HCT116 (cell line): ENCODE measurements around the gene MAGEF1. TPM values are rescaled to one million over a fixed set of nuclear protein-coding genes. Genes with fewer than 3 reads are reported as not detected.

Source experiments
- ATAC-seq: fragments of 200-7000 bp; cut with Tn5 transposase; 2 replicates; pipeline ENCODE4 v1.9.1; 2020; ENCODE audit warnings: mild to moderate bottlenecking, moderate library complexity
- BruUV-seq: library from RNA; stranded (reverse); fragments of 400-500 nt; replicated peaks from 2 replicates; lab custom pipeline; 2021; lab: Mats Ljungman, UMichigan
- CTCF ChIA-PET: fragments of 300-600 bp; sonication (Branson Sonifier 250); formaldehyde crosslinking; loops from one replicate; lab custom pipeline; 2021; ENCODE audit warnings: antibody characterized with exemption; lab: Charles Lee
- POLR2A ChIA-PET: fragments of 300-600, 350-600 bp; sonication (Branson Sonifier 250); formaldehyde crosslinking; loops from one replicate; lab custom pipeline; 2021; ENCODE audit warnings: antibody characterized with exemption; lab: Charles Lee
- RAD21 ChIA-PET, 2 experiments: fragments of 300-600 bp; sonication (Branson Sonifier 250); formaldehyde crosslinking; loops; one replicate each; lab custom pipeline; 2023; ENCODE audit warnings: low total read pairs in 2 of 2; ENCODE audit not compliant: uncharacterized antibody in 2 of 2, unreplicated experiment in 2 of 2, low non-redundant PET in 1 of 2; lab: Charles Lee
- DNase-seq: peaks from one replicate; pipeline ENCODE4 v3.0.0-alpha.2; 2010; ENCODE audit warnings: low read depth, low spot score
- H2AFZ ChIP-seq: fragments of 200-600 bp; shearing (Covaris generic), sonication (generic); 2 replicates; pipeline ENCODE4 v1.6.1; 2017; ENCODE audit warnings: low read depth, mixed run types, mixed read lengths, antibody characterized with exemption, low read length; ENCODE audit not compliant: poor library complexity, severe bottlenecking
- H3K27ac ChIP-seq: 2 replicates; pipeline ENCODE4 v1.5.1; 2012; ENCODE audit warnings: low read depth, low read length
- H3K27me3 ChIP-seq: fragments of 200-600 bp; sonication (generic); 2 replicates; pipeline ENCODE4 v1.6.1; 2016; ENCODE audit warnings: mixed run types, low read length, mixed read lengths; ENCODE audit not compliant: insufficient read depth
- H3K36me3 ChIP-seq, 2 experiments: fragments of 200-500 bp in 1 of 2; fragments of 200-600 bp in 1 of 2; sonication (Bioruptor generic) in 1 of 2; sonication (generic) in 1 of 2; 2 replicates each; pipeline versions ENCODE4 v1.5.1 to v1.6.1; 2014 to 2016; ENCODE audit warnings: low read length in 2 of 2, inconsistent platforms in 1 of 2, mixed read lengths in 1 of 2, mixed run types in 1 of 2; ENCODE audit not compliant: insufficient read depth in 2 of 2, control insufficient read depth in 1 of 2
- H3K4me1 ChIP-seq, 2 experiments: fragments of 200-600 bp in 1 of 2; sonication (generic) in 1 of 2; 2 replicates each; pipeline versions ENCODE4 v1.5.1 to v1.6.1; 2012 to 2017; ENCODE audit warnings: low read length in 2 of 2, inconsistent platforms in 1 of 2, mild to moderate bottlenecking in 1 of 2, mixed read lengths in 1 of 2, mixed run types in 1 of 2, moderate library complexity in 1 of 2; ENCODE audit not compliant: insufficient read depth in 2 of 2, control insufficient read depth in 1 of 2
- H3K4me2 ChIP-seq: fragments of 200-600 bp; sonication (generic); 2 replicates; pipeline ENCODE4 v1.6.1; 2017; ENCODE audit warnings: mixed run types, low read length, mixed read lengths
- H3K4me3 ChIP-seq, 2 experiments: fragments of 200-600 bp in 1 of 2; sonication (generic) in 1 of 2; replicated peaks in 1 of 2; 2 replicates each; pipeline ENCODE4 v1.5.1; 2011 to 2016; ENCODE audit warnings: low read length in 2 of 2, control low read depth in 1 of 2, low read depth in 1 of 2, mild to moderate bottlenecking in 1 of 2, mixed read lengths in 1 of 2, mixed run types in 1 of 2
- H3K79me2 ChIP-seq: fragments of 200-600 bp; sonication (generic); 2 replicates; pipeline ENCODE4 v1.6.1; 2017; ENCODE audit warnings: mild to moderate bottlenecking, mixed run types, low read length, moderate library complexity, mixed read lengths; ENCODE audit not compliant: insufficient read depth
- H3K9ac ChIP-seq: fragments of 200-600 bp; sonication (generic); 2 replicates; pipeline ENCODE4 v1.6.1; 2016; ENCODE audit warnings: low read length, mixed read lengths
- H3K9me2 ChIP-seq: fragments of 200-600 bp; sonication (generic), shearing (Covaris generic); 2 replicates; pipeline ENCODE4 v1.6.1; 2017; ENCODE audit warnings: mixed run types, mild to moderate bottlenecking, moderate library complexity; ENCODE audit not compliant: insufficient read depth
- H3K9me3 ChIP-seq, 2 experiments: fragments of 200-500 bp in 1 of 2; fragments of 200-600 bp in 1 of 2; sonication (Bioruptor generic) in 1 of 2; sonication (generic) in 1 of 2; 2 replicates each; pipeline ENCODE4 v1.6.1; 2014 to 2017; ENCODE audit warnings: low read length in 2 of 2, mixed read lengths in 2 of 2, inconsistent platforms in 1 of 2, low read depth in 1 of 2, mild to moderate bottlenecking in 1 of 2, mixed run types in 1 of 2, moderate library complexity in 1 of 2; ENCODE audit not compliant: control insufficient read depth in 1 of 2, insufficient read depth in 1 of 2
- H4K20me1 ChIP-seq: fragments of 200-600 bp; sonication (generic), shearing (Covaris generic); 2 replicates; pipeline ENCODE4 v1.6.1; 2017; ENCODE audit warnings: mixed run types, mild to moderate bottlenecking, moderate library complexity; ENCODE audit not compliant: insufficient read depth
- CBX3 ChIP-seq: IDR thresholded peaks from 2 replicates; pipeline ENCODE4 v1.6.1; 2012; ENCODE audit warnings: low read depth
- ELF1 ChIP-seq: IDR thresholded peaks from 2 replicates; pipeline ENCODE4 v1.6.1; 2012; ENCODE audit warnings: low read depth, borderline replicate concordance
- EZH2 ChIP-seq: fragments of 200-600 bp; sonication (generic); IDR thresholded peaks from 2 replicates; pipeline ENCODE4 v1.6.1; 2017; ENCODE audit warnings: antibody characterized with exemption, mixed run types
- EZH2phosphoT487 ChIP-seq: fragments of 200-600 bp; IDR thresholded peaks from 2 replicates; pipeline ENCODE4 v1.6.1; 2018; ENCODE audit warnings: antibody characterized with exemption, borderline replicate concordance
- FOSL1 ChIP-seq: IDR thresholded peaks from 2 replicates; pipeline ENCODE4 v1.6.1; 2012; ENCODE audit warnings: low read depth
- JUND ChIP-seq: IDR thresholded peaks from 2 replicates; pipeline ENCODE4 v1.6.1; 2012
- POLR2A ChIP-seq: IDR thresholded peaks from 2 replicates; pipeline ENCODE4 v1.7.0; 2011; ENCODE audit warnings: borderline replicate concordance; ENCODE audit not compliant: insufficient read depth, insufficient read length; ENCODE audit errors: extremely low read depth
- POLR2AphosphoS5 ChIP-seq: IDR thresholded peaks from 2 replicates; pipeline ENCODE4 v1.6.1; 2011; ENCODE audit warnings: mild to moderate bottlenecking, low read depth, low read length, moderate library complexity
- RAD21 ChIP-seq: IDR thresholded peaks from 2 replicates; pipeline ENCODE4 v1.6.1; 2012; ENCODE audit warnings: low read depth, mild to moderate bottlenecking
- SIN3A ChIP-seq: IDR thresholded peaks from 2 replicates; pipeline ENCODE4 v1.6.1; 2012; ENCODE audit warnings: low read depth
- SP1 ChIP-seq: IDR thresholded peaks from 2 replicates; pipeline ENCODE4 v1.6.1; 2012; ENCODE audit warnings: low read depth
- TCF7L2 ChIP-seq: IDR thresholded peaks from 2 replicates; pipeline ENCODE4 v1.7.0; 2011; ENCODE audit warnings: borderline replicate concordance, inconsistent platforms; ENCODE audit not compliant: insufficient read depth, insufficient read length; ENCODE audit errors: extremely low read depth
- YY1 ChIP-seq: IDR thresholded peaks from 2 replicates; pipeline ENCODE4 v1.6.1; 2011; ENCODE audit warnings: low read length, low read depth, moderate library complexity, mild to moderate bottlenecking; ENCODE audit not compliant: insufficient replicate concordance; ENCODE audit errors: extremely low read depth
- ZFX ChIP-seq: fragments of 450-650 bp; IDR thresholded peaks from 2 replicates; pipeline ENCODE4 v1.6.1; 2017
- ZNF274 ChIP-seq: fragments of 200-500 bp; sonication (Bioruptor generic); IDR thresholded peaks from 2 replicates; pipeline ENCODE4 v1.6.1; 2014; ENCODE audit warnings: mild to moderate bottlenecking, low read depth, low read length, inconsistent platforms
- intact Hi-C: fragments of 100-400 bp; cut with micrococcal nuclease; formaldehyde crosslinking; loops from 2 replicates; pipeline ENCODE4 v1.10.0; 2022
- total RNA-seq: library from RNA; stranded (reverse); gene quantifications from one replicate; pipeline ENCODE4 v1.2.1, GENCODE V29; 2021; ENCODE audit not compliant: unreplicated experiment
- TF ChIP-seq, protein P1 (sequence below): IDR thresholded peaks from 2 replicates; pipeline ENCODE4 v1.6.1; 2012
- TF ChIP-seq, protein P2 (sequence below): IDR thresholded peaks from 2 replicates; pipeline ENCODE4 v1.6.1; 2012; ENCODE audit warnings: low read depth
- TF ChIP-seq, protein P3 (sequence below): IDR thresholded peaks from 2 replicates; pipeline ENCODE4 v1.6.1; 2011; ENCODE audit warnings: mild to moderate bottlenecking, low read length, moderate library complexity; ENCODE audit not compliant: insufficient replicate concordance; ENCODE audit errors: extremely low read depth
- TF ChIP-seq, protein P4 (sequence below), 3 experiments: fragments of 200-600 bp in 1 of 3; sonication (generic) in 1 of 3; IDR thresholded peaks in 2 of 3; conservative IDR thresholded peaks in 1 of 3; 2 replicates each; pipeline ENCODE4 v1.5.1; 2012 to 2017; ENCODE audit warnings: low read depth in 2 of 3, low read length in 2 of 3, antibody characterized with exemption in 1 of 3, borderline replicate concordance in 1 of 3, control low read depth in 1 of 3, mild to moderate bottlenecking in 1 of 3, mixed read lengths in 1 of 3, mixed run types in 1 of 3, moderate library complexity in 1 of 3; ENCODE audit not compliant: insufficient read depth in 1 of 3

Gene MAGEF1
- total RNA-seq, 1 experiment from 2014 or later = 44.1 TPM

DNA sequence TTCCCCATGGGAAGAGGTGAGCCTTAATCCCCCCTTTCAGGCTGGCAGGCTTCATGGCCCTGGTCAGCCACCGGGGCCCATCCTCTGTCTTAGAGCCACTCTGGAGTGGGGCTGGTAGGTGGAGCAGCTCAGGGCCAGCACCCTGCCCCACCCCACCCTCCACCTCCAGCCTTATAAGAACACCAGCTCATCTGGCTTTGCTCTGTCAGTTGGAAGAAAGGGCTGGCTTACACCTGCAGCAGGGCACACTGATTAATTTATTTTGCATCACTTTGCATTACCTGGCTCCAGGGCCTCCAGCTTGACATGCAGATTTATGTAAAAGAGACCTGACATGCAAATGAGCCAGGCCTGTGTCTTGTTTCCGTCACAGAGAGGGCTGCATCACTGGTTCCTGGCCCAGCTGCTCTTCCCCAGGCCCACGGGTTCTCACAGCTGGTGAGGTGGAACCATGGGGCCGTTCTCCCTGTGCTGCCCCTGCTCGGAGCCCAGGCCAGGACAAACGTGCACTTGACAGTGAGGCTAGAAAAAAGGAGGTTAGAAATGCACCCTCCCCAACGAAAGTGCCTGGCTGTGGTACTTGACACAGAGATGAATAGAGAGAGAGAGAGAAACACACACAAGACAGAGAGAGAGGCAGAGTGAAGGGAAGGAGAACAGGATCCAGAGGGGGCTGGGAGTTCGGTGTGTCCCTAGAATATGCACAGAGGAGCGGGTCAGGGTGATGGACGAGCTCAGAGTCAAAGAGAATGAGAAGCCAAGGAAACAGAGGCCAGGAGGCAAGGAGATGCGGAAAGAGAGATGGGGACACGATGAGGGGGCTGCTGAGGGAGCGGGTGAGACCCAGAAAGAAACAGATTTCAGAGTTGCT is 44.5 kb upstream of the MAGEF1 start:
- H2AFZ ChIP-seq = no peak overlapping the region
- BruUV-seq = no TSS peak

More for the DNA sequence above, 44.5 kb upstream of the MAGEF1 start:
- ATAC-seq (peak; percentile 65), DNase-seq (no peak)
- Histone ChIP-seq H3K27ac (no peak overlapping the region), H3K4me1 (no peaks in the 10 kb centered on the region), H3K9me2 (no peaks in the 10 kb centered on the region), H3K79me2 (no peaks in the 10 kb centered on the region), H3K9ac (no peak overlapping the region), H3K36me3 (no peaks in the 10 kb centered on the region), H3K4me3 (no peak overlapping the region), H4K20me1 (no peaks in the 10 kb centered on the region), H3K9me3 (no peaks in the 10 kb centered on the region), H3K27me3 (no peaks in the 10 kb centered on the region), H3K4me2 (no peak overlapping the region)
- ChIA-PET POLR2A (no interaction called here), CTCF (interaction anchor here (1.7 kb wide), 1 partner anchor 195 kb away, joined by 4 read pairs; the partner anchor contains the start of gene EPHB3), RAD21 (no interaction called here)
- TF ChIP-seq ZFX (no peak), POLR2AphosphoS5 (no peak), SIN3A (no peak), ELF1 (no peak), FOSL1 (no peak), SP1 (no peak), CBX3 (no peak), EZH2 (no peak), RAD21 (no peak), ZNF274 (no peak), JUND (no peak), EZH2phosphoT487 (no peak), POLR2A (no peak), YY1 (no peak), TCF7L2 (no peak)
- TF ChIP-seq, protein P1, sequence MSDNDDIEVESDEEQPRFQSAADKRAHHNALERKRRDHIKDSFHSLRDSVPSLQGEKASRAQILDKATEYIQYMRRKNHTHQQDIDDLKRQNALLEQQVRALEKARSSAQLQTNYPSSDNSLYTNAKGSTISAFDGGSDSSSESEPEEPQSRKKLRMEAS = no peak
- TF ChIP-seq, protein P2, sequence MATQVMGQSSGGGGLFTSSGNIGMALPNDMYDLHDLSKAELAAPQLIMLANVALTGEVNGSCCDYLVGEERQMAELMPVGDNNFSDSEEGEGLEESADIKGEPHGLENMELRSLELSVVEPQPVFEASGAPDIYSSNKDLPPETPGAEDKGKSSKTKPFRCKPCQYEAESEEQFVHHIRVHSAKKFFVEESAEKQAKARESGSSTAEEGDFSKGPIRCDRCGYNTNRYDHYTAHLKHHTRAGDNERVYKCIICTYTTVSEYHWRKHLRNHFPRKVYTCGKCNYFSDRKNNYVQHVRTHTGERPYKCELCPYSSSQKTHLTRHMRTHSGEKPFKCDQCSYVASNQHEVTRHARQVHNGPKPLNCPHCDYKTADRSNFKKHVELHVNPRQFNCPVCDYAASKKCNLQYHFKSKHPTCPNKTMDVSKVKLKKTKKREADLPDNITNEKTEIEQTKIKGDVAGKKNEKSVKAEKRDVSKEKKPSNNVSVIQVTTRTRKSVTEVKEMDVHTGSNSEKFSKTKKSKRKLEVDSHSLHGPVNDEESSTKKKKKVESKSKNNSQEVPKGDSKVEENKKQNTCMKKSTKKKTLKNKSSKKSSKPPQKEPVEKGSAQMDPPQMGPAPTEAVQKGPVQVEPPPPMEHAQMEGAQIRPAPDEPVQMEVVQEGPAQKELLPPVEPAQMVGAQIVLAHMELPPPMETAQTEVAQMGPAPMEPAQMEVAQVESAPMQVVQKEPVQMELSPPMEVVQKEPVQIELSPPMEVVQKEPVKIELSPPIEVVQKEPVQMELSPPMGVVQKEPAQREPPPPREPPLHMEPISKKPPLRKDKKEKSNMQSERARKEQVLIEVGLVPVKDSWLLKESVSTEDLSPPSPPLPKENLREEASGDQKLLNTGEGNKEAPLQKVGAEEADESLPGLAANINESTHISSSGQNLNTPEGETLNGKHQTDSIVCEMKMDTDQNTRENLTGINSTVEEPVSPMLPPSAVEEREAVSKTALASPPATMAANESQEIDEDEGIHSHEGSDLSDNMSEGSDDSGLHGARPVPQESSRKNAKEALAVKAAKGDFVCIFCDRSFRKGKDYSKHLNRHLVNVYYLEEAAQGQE = no peak
- TF ChIP-seq, protein P3, sequence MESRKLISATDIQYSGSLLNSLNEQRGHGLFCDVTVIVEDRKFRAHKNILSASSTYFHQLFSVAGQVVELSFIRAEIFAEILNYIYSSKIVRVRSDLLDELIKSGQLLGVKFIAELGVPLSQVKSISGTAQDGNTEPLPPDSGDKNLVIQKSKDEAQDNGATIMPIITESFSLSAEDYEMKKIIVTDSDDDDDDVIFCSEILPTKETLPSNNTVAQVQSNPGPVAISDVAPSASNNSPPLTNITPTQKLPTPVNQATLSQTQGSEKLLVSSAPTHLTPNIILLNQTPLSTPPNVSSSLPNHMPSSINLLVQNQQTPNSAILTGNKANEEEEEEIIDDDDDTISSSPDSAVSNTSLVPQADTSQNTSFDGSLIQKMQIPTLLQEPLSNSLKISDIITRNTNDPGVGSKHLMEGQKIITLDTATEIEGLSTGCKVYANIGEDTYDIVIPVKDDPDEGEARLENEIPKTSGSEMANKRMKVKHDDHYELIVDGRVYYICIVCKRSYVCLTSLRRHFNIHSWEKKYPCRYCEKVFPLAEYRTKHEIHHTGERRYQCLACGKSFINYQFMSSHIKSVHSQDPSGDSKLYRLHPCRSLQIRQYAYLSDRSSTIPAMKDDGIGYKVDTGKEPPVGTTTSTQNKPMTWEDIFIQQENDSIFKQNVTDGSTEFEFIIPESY = no peak
- TF ChIP-seq, protein P4, sequence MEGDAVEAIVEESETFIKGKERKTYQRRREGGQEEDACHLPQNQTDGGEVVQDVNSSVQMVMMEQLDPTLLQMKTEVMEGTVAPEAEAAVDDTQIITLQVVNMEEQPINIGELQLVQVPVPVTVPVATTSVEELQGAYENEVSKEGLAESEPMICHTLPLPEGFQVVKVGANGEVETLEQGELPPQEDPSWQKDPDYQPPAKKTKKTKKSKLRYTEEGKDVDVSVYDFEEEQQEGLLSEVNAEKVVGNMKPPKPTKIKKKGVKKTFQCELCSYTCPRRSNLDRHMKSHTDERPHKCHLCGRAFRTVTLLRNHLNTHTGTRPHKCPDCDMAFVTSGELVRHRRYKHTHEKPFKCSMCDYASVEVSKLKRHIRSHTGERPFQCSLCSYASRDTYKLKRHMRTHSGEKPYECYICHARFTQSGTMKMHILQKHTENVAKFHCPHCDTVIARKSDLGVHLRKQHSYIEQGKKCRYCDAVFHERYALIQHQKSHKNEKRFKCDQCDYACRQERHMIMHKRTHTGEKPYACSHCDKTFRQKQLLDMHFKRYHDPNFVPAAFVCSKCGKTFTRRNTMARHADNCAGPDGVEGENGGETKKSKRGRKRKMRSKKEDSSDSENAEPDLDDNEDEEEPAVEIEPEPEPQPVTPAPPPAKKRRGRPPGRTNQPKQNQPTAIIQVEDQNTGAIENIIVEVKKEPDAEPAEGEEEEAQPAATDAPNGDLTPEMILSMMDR (IDR thresholded peaks at IDR 0.05 in 2 of 3, conservative IDR thresholded peaks at IDR 0.05 in 1 of 3; ENCODE audit: borderline replicate concordance in 1 of 3, insufficient read depth in 1 of 3, low read depth in 2 of 3, low read length in 2 of 3) = no peak
- intact Hi-C loops = no loop called here
